Gastroesophageal sphincter (tissue), 3 donors: ENCODE measurements around the gene VDR.

Source experiments
- EP300 ChIP-seq: sonication (generic); formaldehyde crosslinking; IDR thresholded peaks from one replicate; pipeline ENCODE4 v1.6.1; 2017; ENCODE audit warnings: antibody characterized with exemption, mild to moderate bottlenecking
- POLR2A ChIP-seq, 2 donors: fragments of 450-650 bp; IDR thresholded peaks; one replicate each; pipeline ENCODE4 v1.6.1; 2017; ENCODE audit warnings: antibody characterized with exemption in 2 of 2, mild to moderate bottlenecking in 2 of 2, moderate library complexity in 1 of 2
- POLR2AphosphoS5 ChIP-seq: sonication (generic); formaldehyde crosslinking; IDR thresholded peaks from one replicate; pipeline ENCODE4 v1.6.1; 2017; ENCODE audit warnings: antibody characterized with exemption
- TF ChIP-seq, protein P1 (sequence below), 4 experiments: fragments of 200-600 bp in 2 of 4; fragments of 450-650 bp in 2 of 4; sonication (generic) in 1 of 4; IDR thresholded peaks; one replicate each; pipeline ENCODE4 v1.5.1; 2017 to 2019; ENCODE audit warnings: antibody characterized with exemption in 4 of 4, mild to moderate bottlenecking in 2 of 4, moderate library complexity in 2 of 4

DNA sequence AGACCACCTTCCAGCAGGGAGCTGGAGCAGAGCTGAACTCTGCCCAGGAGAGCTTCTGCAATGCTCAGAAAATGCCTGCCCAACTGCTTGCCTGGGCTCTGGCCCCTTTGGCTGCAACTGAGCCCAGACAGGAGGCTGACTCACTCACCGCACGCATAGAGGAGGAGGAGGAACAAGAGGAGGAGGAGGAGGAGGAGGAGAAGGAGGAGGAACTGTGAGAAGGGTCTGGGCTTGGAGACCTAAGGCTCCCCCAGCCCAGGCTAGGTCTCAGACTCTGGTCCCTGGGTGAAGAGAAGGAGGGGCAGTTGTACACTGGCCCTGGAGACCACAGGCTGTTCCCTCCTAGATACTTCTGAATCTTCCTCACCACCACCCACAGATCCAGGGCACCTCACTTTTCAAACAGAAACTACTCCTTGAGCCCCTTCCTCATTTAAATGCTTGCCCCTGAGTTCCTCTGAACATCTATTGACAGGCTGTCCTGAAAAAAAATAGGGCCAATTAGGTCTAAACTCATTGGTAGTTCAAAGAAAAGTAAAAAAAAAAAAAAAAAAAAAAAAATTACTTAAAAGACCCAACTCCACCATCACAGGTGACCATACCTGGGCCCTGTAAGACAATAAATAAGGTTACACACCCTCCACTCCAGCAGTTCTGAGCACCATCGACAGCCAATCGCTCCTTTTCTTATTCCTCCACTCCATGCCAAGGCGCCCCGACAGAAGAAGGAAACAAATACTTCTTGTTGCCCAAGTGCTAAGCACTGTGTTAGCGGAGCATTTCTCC lies 674 bp downstream of the VDR start:
- no peak for TF ChIP-seq EP300
- TF ChIP-seq, protein P1, sequence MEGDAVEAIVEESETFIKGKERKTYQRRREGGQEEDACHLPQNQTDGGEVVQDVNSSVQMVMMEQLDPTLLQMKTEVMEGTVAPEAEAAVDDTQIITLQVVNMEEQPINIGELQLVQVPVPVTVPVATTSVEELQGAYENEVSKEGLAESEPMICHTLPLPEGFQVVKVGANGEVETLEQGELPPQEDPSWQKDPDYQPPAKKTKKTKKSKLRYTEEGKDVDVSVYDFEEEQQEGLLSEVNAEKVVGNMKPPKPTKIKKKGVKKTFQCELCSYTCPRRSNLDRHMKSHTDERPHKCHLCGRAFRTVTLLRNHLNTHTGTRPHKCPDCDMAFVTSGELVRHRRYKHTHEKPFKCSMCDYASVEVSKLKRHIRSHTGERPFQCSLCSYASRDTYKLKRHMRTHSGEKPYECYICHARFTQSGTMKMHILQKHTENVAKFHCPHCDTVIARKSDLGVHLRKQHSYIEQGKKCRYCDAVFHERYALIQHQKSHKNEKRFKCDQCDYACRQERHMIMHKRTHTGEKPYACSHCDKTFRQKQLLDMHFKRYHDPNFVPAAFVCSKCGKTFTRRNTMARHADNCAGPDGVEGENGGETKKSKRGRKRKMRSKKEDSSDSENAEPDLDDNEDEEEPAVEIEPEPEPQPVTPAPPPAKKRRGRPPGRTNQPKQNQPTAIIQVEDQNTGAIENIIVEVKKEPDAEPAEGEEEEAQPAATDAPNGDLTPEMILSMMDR (IDR thresholded peaks at IDR 0.05) = no peak
- no peak for TF ChIP-seq POLR2AphosphoS5
- TF ChIP-seq POLR2A (IDR thresholded peaks at IDR 0.05) = no peak
